ENCODE results near the gene NSG1.

DNA sequence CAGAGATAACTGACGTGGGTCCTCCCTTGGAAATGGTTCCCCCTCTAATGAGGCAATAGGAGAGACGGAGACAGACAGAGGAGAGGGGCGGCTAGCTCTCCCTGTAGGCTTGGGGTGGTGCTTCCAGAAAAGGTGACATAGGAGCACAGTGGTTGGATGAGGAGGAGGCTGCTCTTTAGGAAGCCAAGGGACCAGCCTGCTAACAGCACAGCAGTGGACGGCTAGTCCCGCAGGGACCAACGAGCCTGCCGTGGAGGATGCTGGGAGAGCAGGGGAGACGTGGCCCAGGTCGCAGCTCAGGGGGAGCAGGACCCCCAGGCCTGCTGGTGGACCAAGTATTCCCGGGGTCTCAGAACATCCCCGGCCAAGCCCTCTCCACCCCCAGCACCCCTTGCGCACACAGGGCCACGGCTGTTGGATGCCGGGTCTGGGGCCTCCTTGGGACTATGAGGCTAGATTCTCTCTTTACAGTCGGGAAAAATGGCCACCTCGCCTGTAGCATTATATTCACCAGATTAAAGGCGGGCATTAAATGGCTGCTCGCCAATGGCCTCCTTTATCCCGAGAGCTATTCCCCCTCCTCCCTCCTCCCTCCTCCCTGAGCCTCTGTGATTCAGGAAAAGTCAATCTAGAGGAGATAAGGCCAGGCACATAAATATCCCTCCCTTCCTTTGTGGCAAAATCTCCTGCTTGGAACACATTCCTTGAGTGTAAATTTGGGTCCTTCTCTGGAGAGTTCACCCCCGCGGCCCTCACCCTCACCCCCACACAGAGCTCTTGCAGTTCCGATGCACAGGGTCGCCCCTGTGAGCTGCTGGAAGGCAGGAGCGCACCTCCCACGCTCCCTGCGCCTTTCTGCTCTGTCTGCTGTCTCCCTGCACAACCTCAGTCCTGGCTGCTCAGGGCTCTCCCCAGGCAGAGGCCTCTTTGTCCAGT lies 30.5 kb upstream of the NSG1 start:
- TF ChIP-seq POLR2A (IDR thresholded peaks at IDR 0.05): no peak
- TF ChIP-seq, protein P1, sequence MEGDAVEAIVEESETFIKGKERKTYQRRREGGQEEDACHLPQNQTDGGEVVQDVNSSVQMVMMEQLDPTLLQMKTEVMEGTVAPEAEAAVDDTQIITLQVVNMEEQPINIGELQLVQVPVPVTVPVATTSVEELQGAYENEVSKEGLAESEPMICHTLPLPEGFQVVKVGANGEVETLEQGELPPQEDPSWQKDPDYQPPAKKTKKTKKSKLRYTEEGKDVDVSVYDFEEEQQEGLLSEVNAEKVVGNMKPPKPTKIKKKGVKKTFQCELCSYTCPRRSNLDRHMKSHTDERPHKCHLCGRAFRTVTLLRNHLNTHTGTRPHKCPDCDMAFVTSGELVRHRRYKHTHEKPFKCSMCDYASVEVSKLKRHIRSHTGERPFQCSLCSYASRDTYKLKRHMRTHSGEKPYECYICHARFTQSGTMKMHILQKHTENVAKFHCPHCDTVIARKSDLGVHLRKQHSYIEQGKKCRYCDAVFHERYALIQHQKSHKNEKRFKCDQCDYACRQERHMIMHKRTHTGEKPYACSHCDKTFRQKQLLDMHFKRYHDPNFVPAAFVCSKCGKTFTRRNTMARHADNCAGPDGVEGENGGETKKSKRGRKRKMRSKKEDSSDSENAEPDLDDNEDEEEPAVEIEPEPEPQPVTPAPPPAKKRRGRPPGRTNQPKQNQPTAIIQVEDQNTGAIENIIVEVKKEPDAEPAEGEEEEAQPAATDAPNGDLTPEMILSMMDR (IDR thresholded peaks at IDR 0.05): no peak
- TF ChIP-seq EP300 (IDR thresholded peaks at IDR 0.05): no peak
- no peak for TF ChIP-seq POLR2AphosphoS5 (IDR thresholded peaks at IDR 0.05)

Data from sigmoid colon (tissue), 4 donors.